Stomach (tissue), 4 donors: ENCODE data around the gene TTBK2.

Experiments
- EP300 ChIP-seq: sonication (generic); formaldehyde crosslinking; IDR thresholded peaks from one replicate; pipeline ENCODE4 v1.6.1; 2017; ENCODE audit warnings: antibody characterized with exemption
- POLR2A ChIP-seq, 4 donors: fragments of 450-650 bp; IDR thresholded peaks; one replicate each; pipeline ENCODE4 v1.6.1; 2016; ENCODE audit warnings: antibody characterized with exemption in 4 of 4, control low read depth in 2 of 4, mild to moderate bottlenecking in 1 of 4, moderate library complexity in 1 of 4
- POLR2AphosphoS5 ChIP-seq, 3 donors: sonication (generic); formaldehyde crosslinking; IDR thresholded peaks; one replicate each; pipeline ENCODE4 v1.6.1; 2016; ENCODE audit warnings: antibody characterized with exemption in 3 of 3
- TF ChIP-seq, protein P1 (sequence below), 7 experiments: fragments of 450-650 bp in 4 of 7; fragments of 200-600 bp in 3 of 7; sonication (generic) in 3 of 7; IDR thresholded peaks; one replicate each; pipeline ENCODE4 v1.5.1; 2016 to 2019; ENCODE audit warnings: antibody characterized with exemption in 7 of 7, control low read depth in 2 of 7, mild to moderate bottlenecking in 1 of 7

DNA sequence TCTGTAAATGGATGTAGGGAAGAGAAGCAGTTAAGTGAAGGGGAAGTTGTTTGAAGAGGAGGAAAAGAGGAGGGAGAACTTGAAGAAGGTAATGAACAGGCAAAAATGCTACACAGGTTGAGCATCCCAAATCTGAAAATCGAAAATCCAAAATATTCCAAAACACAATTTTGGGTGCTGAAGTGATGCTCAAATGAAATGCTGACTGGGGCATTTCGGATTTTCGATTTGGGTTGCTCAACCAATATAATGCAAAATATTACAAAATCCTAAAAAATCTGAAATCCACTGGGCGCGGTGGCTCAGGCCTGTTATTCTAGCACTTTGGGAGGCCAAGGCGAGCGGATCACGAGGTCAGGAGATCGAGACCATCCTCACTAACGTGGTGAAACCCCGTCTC is 121.8 kb downstream of the TTBK2 start:
- TF ChIP-seq POLR2A (IDR thresholded peaks at IDR 0.05) (no peak), POLR2AphosphoS5 (IDR thresholded peaks at IDR 0.05) (no peak), EP300 (no peak)
- TF ChIP-seq, protein P1, sequence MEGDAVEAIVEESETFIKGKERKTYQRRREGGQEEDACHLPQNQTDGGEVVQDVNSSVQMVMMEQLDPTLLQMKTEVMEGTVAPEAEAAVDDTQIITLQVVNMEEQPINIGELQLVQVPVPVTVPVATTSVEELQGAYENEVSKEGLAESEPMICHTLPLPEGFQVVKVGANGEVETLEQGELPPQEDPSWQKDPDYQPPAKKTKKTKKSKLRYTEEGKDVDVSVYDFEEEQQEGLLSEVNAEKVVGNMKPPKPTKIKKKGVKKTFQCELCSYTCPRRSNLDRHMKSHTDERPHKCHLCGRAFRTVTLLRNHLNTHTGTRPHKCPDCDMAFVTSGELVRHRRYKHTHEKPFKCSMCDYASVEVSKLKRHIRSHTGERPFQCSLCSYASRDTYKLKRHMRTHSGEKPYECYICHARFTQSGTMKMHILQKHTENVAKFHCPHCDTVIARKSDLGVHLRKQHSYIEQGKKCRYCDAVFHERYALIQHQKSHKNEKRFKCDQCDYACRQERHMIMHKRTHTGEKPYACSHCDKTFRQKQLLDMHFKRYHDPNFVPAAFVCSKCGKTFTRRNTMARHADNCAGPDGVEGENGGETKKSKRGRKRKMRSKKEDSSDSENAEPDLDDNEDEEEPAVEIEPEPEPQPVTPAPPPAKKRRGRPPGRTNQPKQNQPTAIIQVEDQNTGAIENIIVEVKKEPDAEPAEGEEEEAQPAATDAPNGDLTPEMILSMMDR (IDR thresholded peaks at IDR 0.05), result no peak
